Neural cell (in vitro differentiated cells): ENCODE results near the gene SLMAP. TPM values are rescaled to one million over a fixed set of nuclear protein-coding genes. Genes with fewer than 3 reads are reported as not detected.

Experiments used
- H2AFZ ChIP-seq: fragments of 200-600, 300-800 bp; sonication (generic), shearing (Covaris generic); 2 replicates; pipeline ENCODE4 v1.6.0; 2014; ENCODE audit warnings: low read depth, mild to moderate bottlenecking, antibody characterized with exemption, low read length, moderate library complexity
- H3F3A ChIP-seq: fragments of 200-600 bp; shearing (Covaris generic); 2 replicates; pipeline ENCODE4 v1.6.1; 2016; ENCODE audit warnings: mild to moderate bottlenecking, moderate library complexity, mixed read lengths, antibody characterized with exemption, low read length; ENCODE audit not compliant: insufficient read depth, poor library complexity, severe bottlenecking
- H3K27ac ChIP-seq: fragments of 200-600, 300-800 bp; sonication (generic), shearing (Covaris generic); 2 replicates; pipeline ENCODE4 v1.5.1; 2014; ENCODE audit warnings: mild to moderate bottlenecking, low read length, moderate library complexity
- H3K27me3 ChIP-seq: fragments of 300-800, 200-600 bp; sonication (generic), shearing (Covaris generic); 2 replicates; pipeline ENCODE4 v1.6.0; 2014; ENCODE audit warnings: mild to moderate bottlenecking, low read depth, low read length, moderate library complexity; ENCODE audit not compliant: insufficient read depth
- H3K36me3 ChIP-seq: fragments of 300-800, 200-600 bp; sonication (generic), shearing (Covaris generic); 2 replicates; pipeline ENCODE4 v1.5.1; 2014; ENCODE audit warnings: mild to moderate bottlenecking, antibody characterized with exemption, low read length, moderate library complexity; ENCODE audit not compliant: insufficient read depth
- H3K4me2 ChIP-seq: fragments of 300-800, 200-600 bp; sonication (generic), shearing (Covaris generic); 2 replicates; pipeline ENCODE4 v1.6.0; 2014; ENCODE audit warnings: mild to moderate bottlenecking, low read length
- H3K4me3 ChIP-seq: fragments of 300-800, 200-600 bp; sonication (generic), shearing (Covaris generic); 2 replicates; pipeline ENCODE4 v1.5.1; 2014; ENCODE audit warnings: mild to moderate bottlenecking, low read length, moderate library complexity
- H3K79me2 ChIP-seq: fragments of 200-600 bp; shearing (Covaris generic); replicated peaks from 2 replicates; pipeline ENCODE4 v1.6.0; 2014; ENCODE audit warnings: mild to moderate bottlenecking, low read length, moderate library complexity; ENCODE audit not compliant: insufficient read depth
- H3K9ac ChIP-seq: fragments of 300-800, 200-600 bp; sonication (generic), shearing (Covaris generic); 2 replicates; pipeline ENCODE4 v1.6.1; 2016; ENCODE audit warnings: mild to moderate bottlenecking, low read length, mixed read lengths
- H3K9me2 ChIP-seq: fragments of 200-600 bp; shearing (Covaris generic); 2 replicates; pipeline ENCODE4 v1.6.1; 2016; ENCODE audit warnings: mild to moderate bottlenecking, low read length, mixed read lengths; ENCODE audit not compliant: insufficient read depth
- H3K9me3 ChIP-seq: fragments of 200-600, 300-800 bp; sonication (generic), shearing (Covaris generic); 2 replicates; pipeline ENCODE4 v1.6.1; 2016; ENCODE audit warnings: mild to moderate bottlenecking, mixed run types, low read length, moderate library complexity, mixed read lengths
- H4K20me1 ChIP-seq: fragments of 200-600 bp; shearing (Covaris generic); 2 replicates; pipeline ENCODE4 v1.6.1; 2016; ENCODE audit warnings: mild to moderate bottlenecking, mixed run types; ENCODE audit not compliant: insufficient read depth
- EP300 ChIP-seq: fragments of 450-650 bp; conservative IDR thresholded peaks from 2 replicates; pipeline ENCODE4 v1.6.1; 2014; ENCODE audit warnings: antibody characterized with exemption, mild to moderate bottlenecking, moderate library complexity; ENCODE audit not compliant: poor library complexity, severe bottlenecking
- EZH2 ChIP-seq: fragments of 200-600, 300-800 bp; shearing (Covaris generic), sonication (generic); IDR thresholded peaks from 2 replicates; pipeline ENCODE4 v1.6.1; 2014; ENCODE audit warnings: antibody characterized with exemption, low read length, borderline replicate concordance, mild to moderate bottlenecking; ENCODE audit not compliant: insufficient read depth, poor library complexity, severe bottlenecking
- MXI1 ChIP-seq: fragments of 450-650 bp; conservative IDR thresholded peaks from 2 replicates; pipeline ENCODE4 v1.6.1; 2014; ENCODE audit warnings: antibody characterized with exemption, mild to moderate bottlenecking; ENCODE audit not compliant: poor library complexity, severe bottlenecking
- POLR2AphosphoS5 ChIP-seq: IDR thresholded peaks from 2 replicates; pipeline ENCODE4 v1.6.1; 2012
- RAD21 ChIP-seq: fragments of 450-650 bp; conservative IDR thresholded peaks from 2 replicates; pipeline ENCODE4 v1.6.1; 2014; ENCODE audit warnings: antibody characterized with exemption, mild to moderate bottlenecking, moderate library complexity
- SMC3 ChIP-seq: fragments of 450-650 bp; conservative IDR thresholded peaks from 2 replicates; pipeline ENCODE4 v1.6.1; 2014; ENCODE audit warnings: antibody characterized with exemption, mild to moderate bottlenecking, moderate library complexity; ENCODE audit not compliant: poor library complexity
- TAF1 ChIP-seq: IDR thresholded peaks from 2 replicates; pipeline ENCODE4 v1.6.1; 2012; ENCODE audit warnings: low read depth
- polyA plus RNA-seq: library from polyadenylated mRNA; depleted of rRNA; stranded (reverse); fragments of >200 nt; gene quantifications from 2 replicates; pipeline ENCODE4 v1.2.3, GENCODE V29; 2014
- TF ChIP-seq, protein P1 (sequence below): fragments of 450-650 bp; IDR thresholded peaks from 2 replicates; pipeline ENCODE4 v1.5.1; 2014; ENCODE audit warnings: antibody characterized with exemption, mild to moderate bottlenecking, moderate library complexity; ENCODE audit not compliant: poor library complexity, severe bottlenecking
- TF ChIP-seq, protein P2 (sequence below): IDR thresholded peaks from 2 replicates; pipeline ENCODE4 v1.6.1; 2012; ENCODE audit warnings: borderline replicate concordance

SLMAP gene
- polyA plus RNA-seq, 1 donor from 2014 or later = 42.1 TPM

DNA sequence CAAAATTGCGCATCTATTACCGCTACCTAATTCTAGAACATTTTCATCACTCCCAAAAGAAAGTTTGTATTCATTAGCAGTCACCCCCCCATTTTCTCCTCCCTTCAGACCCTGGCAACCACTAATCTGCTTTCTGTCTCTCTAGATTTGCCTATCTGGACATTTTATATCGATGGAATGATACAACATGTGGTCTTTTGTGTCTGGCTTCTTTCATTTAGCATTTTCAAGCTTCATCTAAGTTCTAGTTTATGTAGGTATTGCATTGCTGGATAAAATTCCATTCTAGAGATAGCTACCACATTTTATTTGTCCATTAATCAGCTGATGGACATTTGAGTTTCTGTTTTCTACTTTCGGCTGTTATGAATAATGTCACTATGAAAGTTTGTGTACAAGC is 38.4 kb downstream of the SLMAP start:
- H3K9ac ChIP-seq = no peak overlapping the region
- H3K79me2 ChIP-seq = no peaks in the 10 kb centered on the region
- no peaks in the 10 kb centered on the region for H3F3A ChIP-seq
- H2AFZ ChIP-seq = no peak overlapping the region
- H3K9me3 ChIP-seq = no peaks in the 10 kb centered on the region
- H3K27me3 ChIP-seq = no peaks in the 10 kb centered on the region
- no peak overlapping the region for H3K4me3 ChIP-seq
- H3K36me3 ChIP-seq = no peaks in the 10 kb centered on the region
- H3K4me2 ChIP-seq = no peak overlapping the region
- H3K27ac ChIP-seq = no peak overlapping the region
- H3K9me2 ChIP-seq = no peaks in the 10 kb centered on the region
- H4K20me1 ChIP-seq = no peaks in the 10 kb centered on the region
- no peak for TF ChIP-seq EP300
- TF ChIP-seq TAF1 = no peak
- TF ChIP-seq SMC3 = no peak
- TF ChIP-seq, protein P1, sequence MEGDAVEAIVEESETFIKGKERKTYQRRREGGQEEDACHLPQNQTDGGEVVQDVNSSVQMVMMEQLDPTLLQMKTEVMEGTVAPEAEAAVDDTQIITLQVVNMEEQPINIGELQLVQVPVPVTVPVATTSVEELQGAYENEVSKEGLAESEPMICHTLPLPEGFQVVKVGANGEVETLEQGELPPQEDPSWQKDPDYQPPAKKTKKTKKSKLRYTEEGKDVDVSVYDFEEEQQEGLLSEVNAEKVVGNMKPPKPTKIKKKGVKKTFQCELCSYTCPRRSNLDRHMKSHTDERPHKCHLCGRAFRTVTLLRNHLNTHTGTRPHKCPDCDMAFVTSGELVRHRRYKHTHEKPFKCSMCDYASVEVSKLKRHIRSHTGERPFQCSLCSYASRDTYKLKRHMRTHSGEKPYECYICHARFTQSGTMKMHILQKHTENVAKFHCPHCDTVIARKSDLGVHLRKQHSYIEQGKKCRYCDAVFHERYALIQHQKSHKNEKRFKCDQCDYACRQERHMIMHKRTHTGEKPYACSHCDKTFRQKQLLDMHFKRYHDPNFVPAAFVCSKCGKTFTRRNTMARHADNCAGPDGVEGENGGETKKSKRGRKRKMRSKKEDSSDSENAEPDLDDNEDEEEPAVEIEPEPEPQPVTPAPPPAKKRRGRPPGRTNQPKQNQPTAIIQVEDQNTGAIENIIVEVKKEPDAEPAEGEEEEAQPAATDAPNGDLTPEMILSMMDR = no peak
- no peak for TF ChIP-seq POLR2AphosphoS5
- no peak for TF ChIP-seq RAD21
- no peak for TF ChIP-seq MXI1
- no peak for TF ChIP-seq EZH2
- TF ChIP-seq, protein P2, sequence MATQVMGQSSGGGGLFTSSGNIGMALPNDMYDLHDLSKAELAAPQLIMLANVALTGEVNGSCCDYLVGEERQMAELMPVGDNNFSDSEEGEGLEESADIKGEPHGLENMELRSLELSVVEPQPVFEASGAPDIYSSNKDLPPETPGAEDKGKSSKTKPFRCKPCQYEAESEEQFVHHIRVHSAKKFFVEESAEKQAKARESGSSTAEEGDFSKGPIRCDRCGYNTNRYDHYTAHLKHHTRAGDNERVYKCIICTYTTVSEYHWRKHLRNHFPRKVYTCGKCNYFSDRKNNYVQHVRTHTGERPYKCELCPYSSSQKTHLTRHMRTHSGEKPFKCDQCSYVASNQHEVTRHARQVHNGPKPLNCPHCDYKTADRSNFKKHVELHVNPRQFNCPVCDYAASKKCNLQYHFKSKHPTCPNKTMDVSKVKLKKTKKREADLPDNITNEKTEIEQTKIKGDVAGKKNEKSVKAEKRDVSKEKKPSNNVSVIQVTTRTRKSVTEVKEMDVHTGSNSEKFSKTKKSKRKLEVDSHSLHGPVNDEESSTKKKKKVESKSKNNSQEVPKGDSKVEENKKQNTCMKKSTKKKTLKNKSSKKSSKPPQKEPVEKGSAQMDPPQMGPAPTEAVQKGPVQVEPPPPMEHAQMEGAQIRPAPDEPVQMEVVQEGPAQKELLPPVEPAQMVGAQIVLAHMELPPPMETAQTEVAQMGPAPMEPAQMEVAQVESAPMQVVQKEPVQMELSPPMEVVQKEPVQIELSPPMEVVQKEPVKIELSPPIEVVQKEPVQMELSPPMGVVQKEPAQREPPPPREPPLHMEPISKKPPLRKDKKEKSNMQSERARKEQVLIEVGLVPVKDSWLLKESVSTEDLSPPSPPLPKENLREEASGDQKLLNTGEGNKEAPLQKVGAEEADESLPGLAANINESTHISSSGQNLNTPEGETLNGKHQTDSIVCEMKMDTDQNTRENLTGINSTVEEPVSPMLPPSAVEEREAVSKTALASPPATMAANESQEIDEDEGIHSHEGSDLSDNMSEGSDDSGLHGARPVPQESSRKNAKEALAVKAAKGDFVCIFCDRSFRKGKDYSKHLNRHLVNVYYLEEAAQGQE = no peak

DNA sequence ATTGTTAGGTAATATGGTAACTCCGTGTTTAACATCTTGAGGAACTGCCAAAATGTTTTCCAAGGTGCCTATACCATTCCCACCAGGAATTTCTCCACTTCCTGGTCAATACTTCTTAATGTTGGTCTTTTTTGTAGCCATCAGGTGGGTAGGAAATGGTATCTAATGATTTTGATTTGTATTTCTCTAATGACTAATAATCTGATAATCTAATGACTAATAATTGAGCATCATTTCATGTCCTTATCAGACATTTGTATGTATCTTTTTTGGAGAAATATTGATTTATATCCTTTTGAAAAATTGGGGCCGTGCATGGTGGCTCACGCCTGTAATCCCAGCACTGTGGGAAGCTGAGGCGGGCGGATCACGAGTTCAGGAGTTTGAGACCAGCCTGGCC is 38.8 kb downstream of the SLMAP start:
- Histone ChIP-seq H2AFZ (no peak overlapping the region), H3K9ac (no peak overlapping the region), H3K27ac (no peak overlapping the region), H3K4me3 (no peak overlapping the region), H4K20me1 (no peaks in the 10 kb centered on the region), H3K36me3 (no peaks in the 10 kb centered on the region), H3K4me2 (no peak overlapping the region), H3K9me2 (no peaks in the 10 kb centered on the region), H3K9me3 (no peaks in the 10 kb centered on the region), H3K79me2 (no peaks in the 10 kb centered on the region), H3F3A (no peaks in the 10 kb centered on the region), H3K27me3 (no peaks in the 10 kb centered on the region)
- TF ChIP-seq RAD21 = no peak
- no peak for TF ChIP-seq EZH2
- TF ChIP-seq TAF1 = no peak
- no peak for TF ChIP-seq SMC3
- TF ChIP-seq, protein P2 = no peak
- no peak for TF ChIP-seq POLR2AphosphoS5
